HL-60/S4 treated with phorbol 12-myristate 13-acetate at 8.2 ng/mL for 4 days and 3 days (cell line): ENCODE results near the gene PKN3.
"Not testable (repeated sequence)": the region's sequence is repeated elsewhere in the genome, so short reads cannot be mapped to it uniquely, and the experiment has no call there.

Source experiments
- in situ Hi-C: fragments of 300-500 bp; cut with MboI; formaldehyde crosslinking; loops from 2 replicates; pipeline ENCODE4 v1.15.0; 2022; ENCODE audit warnings: low sequenced_read_pairs

The PKN3 gene

GRCh38 chr9:128690684-128691034 lies 11.6 kb upstream of the PKN3 start:
- in situ Hi-C loops: no loop called here

GRCh38 chr9:128693738-128694137 lies 8.6 kb upstream of the PKN3 start:
- in situ Hi-C loops: not testable (repeated sequence)

- in situ Hi-C loops: no loop called here
These were observed 8.0 kb upstream of the PKN3 start for GRCh38 chr9:128694344-128694743.

GRCh38 chr9:128696923-128697707 lies 5.2 kb upstream of the PKN3 start:
- in situ Hi-C loops: no loop called here

- in situ Hi-C loops: not testable (repeated sequence)
These were observed 3.1 kb upstream of the PKN3 start for GRCh38 chr9:128699096-128699795.

GRCh38 chr9:128701227-128701854 lies 962 bp upstream of the PKN3 start:
- in situ Hi-C loops: no loop called here

- in situ Hi-C loops: no loop called here
These were observed 779 bp downstream of the PKN3 start for GRCh38 chr9:128702949-128703615.

- in situ Hi-C loops: no loop called here
These were observed 1.5 kb downstream of the PKN3 start for GRCh38 chr9:128703616-128704355.

GRCh38 chr9:128704356-128704670 lies 2.0 kb downstream of the PKN3 start:
- in situ Hi-C loops: no loop called here

GRCh38 chr9:128705051-128705965 lies 3.0 kb downstream of the PKN3 start:
- in situ Hi-C loops: no loop called here

- in situ Hi-C loops: no loop called here
These were observed 3.7 kb downstream of the PKN3 start for GRCh38 chr9:128706045-128706444.

- in situ Hi-C loops: no loop called here
These were observed 4.5 kb downstream of the PKN3 start for GRCh38 chr9:128706671-128707381.

GRCh38 chr9:128707446-128707845 lies 5.1 kb downstream of the PKN3 start:
- in situ Hi-C loops: no loop called here

GRCh38 chr9:128712451-128713410 lies 10.4 kb downstream of the PKN3 start:
- in situ Hi-C loops: no loop called here

- in situ Hi-C loops: no loop called here
These were observed 11.1 kb downstream of the PKN3 start for GRCh38 chr9:128713411-128713780.

GRCh38 chr9:128713941-128714573 lies 11.8 kb downstream of the PKN3 start:
- in situ Hi-C loops: no loop called here

- in situ Hi-C loops: no loop called here
These were observed 12.5 kb downstream of the PKN3 start for GRCh38 chr9:128714586-128715435.
